Measurements from ENCODE around the gene ZXDB. TPM values are rescaled to one million over a fixed set of nuclear protein-coding genes. Genes with fewer than 3 reads are reported as not detected.
"Not testable (repeated sequence)": the region's sequence is repeated elsewhere in the genome, so short reads cannot be mapped to it uniquely, and the experiment has no call there.

Gene ZXDB
- 5.7 TPM for total RNA-seq
- long read RNA-seq, full-length matches to known transcripts: 12 of 13 reads
- long read RNA-seq, partial matches to known transcripts: 0 of 13 reads
- long read RNA-seq, other reads (novel, unspliced or antisense): 1 of 13 reads

DNA sequence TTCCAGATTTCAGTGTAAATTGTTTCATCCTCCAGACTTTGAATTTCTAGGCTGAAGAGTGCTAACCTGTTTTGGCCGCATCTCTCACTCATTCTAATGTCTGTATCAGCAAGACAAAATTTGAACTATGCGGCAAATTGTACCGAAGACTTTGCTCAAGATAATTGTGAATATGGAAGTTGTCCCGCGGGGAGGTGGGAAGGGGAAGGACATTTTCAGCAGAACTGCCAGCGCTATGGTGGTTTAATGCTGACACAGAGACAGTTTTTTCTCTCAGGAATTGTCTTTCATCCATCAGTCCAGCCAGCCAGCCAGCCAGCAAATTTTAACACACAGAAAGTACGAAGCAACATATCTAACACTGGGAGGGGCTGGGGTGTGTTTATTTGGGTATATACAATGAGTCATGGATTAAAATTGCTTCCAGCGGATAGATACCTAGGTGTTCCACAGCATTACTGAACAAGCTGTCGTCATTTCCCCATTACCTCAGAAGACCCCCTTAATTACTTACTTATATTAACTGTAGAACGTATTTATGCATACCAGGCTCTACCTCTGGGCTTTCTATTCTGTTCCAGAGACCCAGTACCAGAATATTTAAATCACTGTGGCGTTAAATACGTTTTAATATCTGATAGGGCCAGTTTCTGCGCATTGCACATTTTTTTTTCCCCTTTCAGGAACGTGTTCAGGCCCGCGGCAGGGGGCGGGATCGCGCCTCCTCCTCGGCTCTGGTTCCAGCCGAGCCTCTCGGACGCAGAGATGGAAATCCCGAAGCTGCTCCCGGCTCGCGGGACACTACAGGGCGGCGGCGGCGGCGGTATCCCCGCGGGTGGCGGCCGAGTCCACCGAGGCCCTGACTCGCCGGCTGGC, at the start of gene ZXDB:
TSS of gene ZXDB (plus strand) at position 728 of the 876 bp plus-strand sequence. CDS start at position 766, 38 bp downstream.
- peak within 1 kb of the TSS; percentile 93 for H3K27ac ChIP-seq (replicated peaks)
- not testable (repeated sequence) for H3K27me3 ChIP-seq (ENCODE audit: low read depth); DNase-seq; H3K9me3 ChIP-seq (replicated peaks); H3K36me3 ChIP-seq
- peaks cover 34% of the 10 kb centered on the region for H3K4me1 ChIP-seq
- intact Hi-C loops (cut with micrococcal nuclease): loop anchor here (10.0 kb wide), 1 partner anchor 313 kb away; no protein-coding TSS in a partner anchor
- H3K4me3 ChIP-seq: peak within 1 kb of the TSS; percentile 72

DNA sequence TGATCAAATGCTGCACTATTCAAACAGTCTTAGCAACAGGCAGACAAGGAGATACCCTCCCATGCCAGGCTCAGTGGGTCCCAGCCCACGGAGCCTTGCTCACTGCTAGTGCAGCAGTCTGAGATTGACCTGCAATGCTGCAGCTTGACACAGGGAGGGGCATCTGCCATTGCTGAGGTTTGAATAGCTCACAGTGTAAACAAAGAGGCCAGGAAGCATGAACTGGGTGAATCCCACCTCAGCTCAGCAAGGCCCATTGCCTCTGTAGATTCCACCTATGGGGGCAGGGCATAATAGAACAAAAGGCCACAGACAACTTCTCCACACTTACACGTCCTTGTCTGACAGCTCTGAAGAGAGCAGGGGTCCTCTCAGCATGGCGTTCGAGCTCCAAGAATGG, 26.6 kb upstream of the ZXDB start:
- no peak overlapping the region for H3K27ac ChIP-seq (replicated peaks)
- TF ChIP-seq, protein P1, sequence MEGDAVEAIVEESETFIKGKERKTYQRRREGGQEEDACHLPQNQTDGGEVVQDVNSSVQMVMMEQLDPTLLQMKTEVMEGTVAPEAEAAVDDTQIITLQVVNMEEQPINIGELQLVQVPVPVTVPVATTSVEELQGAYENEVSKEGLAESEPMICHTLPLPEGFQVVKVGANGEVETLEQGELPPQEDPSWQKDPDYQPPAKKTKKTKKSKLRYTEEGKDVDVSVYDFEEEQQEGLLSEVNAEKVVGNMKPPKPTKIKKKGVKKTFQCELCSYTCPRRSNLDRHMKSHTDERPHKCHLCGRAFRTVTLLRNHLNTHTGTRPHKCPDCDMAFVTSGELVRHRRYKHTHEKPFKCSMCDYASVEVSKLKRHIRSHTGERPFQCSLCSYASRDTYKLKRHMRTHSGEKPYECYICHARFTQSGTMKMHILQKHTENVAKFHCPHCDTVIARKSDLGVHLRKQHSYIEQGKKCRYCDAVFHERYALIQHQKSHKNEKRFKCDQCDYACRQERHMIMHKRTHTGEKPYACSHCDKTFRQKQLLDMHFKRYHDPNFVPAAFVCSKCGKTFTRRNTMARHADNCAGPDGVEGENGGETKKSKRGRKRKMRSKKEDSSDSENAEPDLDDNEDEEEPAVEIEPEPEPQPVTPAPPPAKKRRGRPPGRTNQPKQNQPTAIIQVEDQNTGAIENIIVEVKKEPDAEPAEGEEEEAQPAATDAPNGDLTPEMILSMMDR (IDR thresholded peaks at IDR 0.05; ENCODE audit: borderline replicate concordance): no peak
- intact Hi-C loops (cut with micrococcal nuclease): no loop called here
- no peak overlapping the region for H3K4me3 ChIP-seq
- H3K36me3 ChIP-seq: no peaks in the 10 kb centered on the region
- no peaks in the 10 kb centered on the region for H3K4me1 ChIP-seq
- H3K27me3 ChIP-seq (ENCODE audit: low read depth): no peaks in the 10 kb centered on the region
- DNase-seq: no peak
- no peaks in the 10 kb centered on the region for H3K9me3 ChIP-seq (replicated peaks)

DNA sequence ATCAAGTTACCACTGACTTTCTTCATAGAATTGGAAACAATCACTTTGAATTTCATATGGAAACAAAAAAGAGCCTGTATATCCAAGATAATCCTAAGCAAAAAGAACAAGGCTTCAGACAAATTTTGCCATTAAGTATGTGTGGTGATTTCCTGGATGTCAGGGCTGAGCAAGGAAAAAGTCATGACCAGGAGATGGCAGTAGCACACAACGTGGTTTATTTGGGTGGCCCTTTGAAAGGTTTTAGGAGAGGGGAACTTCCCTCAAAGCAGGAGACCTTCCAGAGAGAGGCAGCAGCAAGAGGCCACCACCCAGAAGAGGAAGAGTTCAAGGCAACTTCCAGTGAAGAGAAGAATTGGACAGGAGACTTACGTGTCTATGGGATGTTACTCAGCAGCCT, 18.1 kb upstream of the ZXDB start:
- H3K27ac ChIP-seq (replicated peaks): no peak overlapping the region
- no peak for DNase-seq
- intact Hi-C loops (cut with micrococcal nuclease): no loop called here
- no peaks in the 10 kb centered on the region for H3K36me3 ChIP-seq
- no peaks in the 10 kb centered on the region for H3K9me3 ChIP-seq (replicated peaks)
- H3K27me3 ChIP-seq (ENCODE audit: low read depth): no peaks in the 10 kb centered on the region
- no peak overlapping the region for H3K4me3 ChIP-seq
- H3K4me1 ChIP-seq: no peaks in the 10 kb centered on the region
- TF ChIP-seq, protein P1 (IDR thresholded peaks at IDR 0.05; ENCODE audit: borderline replicate concordance): peak; percentile 52

DNA sequence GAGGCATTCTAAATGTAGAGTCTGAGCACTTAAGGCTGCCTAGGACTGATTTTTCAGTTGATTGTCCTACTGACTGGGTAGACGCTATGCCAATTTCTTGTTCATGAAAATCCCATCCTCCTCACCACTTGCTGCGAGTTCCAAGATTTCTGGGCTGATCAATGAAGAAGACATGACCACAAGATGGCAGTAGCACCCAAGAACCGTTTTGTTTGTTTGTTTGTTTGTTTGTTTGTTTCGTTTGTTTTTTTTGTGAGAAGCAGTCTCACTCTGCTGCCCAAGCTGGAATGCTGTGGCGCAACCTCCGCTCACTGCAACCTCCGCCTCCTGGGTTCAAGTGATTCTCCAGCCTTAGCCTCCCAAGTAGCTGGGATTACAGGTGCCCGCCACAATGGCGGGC, 8.9 kb upstream of the ZXDB start:
- intact Hi-C loops (cut with micrococcal nuclease); H3K36me3 ChIP-seq; H3K4me3 ChIP-seq; H3K27ac ChIP-seq (replicated peaks); H3K27me3 ChIP-seq (ENCODE audit: low read depth); H3K9me3 ChIP-seq (replicated peaks); DNase-seq; H3K4me1 ChIP-seq: not testable (repeated sequence)
- TF ChIP-seq, protein P1 (IDR thresholded peaks at IDR 0.05; ENCODE audit: borderline replicate concordance): peak; percentile 42

DNA sequence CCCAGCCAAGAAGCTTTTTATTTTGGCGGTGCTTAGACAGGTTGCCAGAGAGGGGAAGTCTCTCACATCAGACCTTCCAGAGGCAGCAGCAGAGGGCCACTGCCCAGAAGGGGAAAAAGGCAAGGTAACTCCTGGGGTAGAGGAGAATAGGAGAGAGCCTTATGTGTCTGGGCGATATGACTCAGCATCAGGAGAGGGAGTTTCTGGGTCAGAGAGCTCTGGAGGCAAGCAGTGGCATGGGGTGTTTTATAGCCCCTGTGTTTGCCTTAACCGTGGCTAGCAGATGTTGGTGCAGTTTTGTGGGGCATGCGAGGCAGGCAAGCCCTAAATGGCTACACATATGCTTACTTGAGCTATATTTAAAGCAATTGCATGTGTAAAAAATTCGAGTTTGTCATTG, 8.3 kb upstream of the ZXDB start:
- no peak for DNase-seq
- intact Hi-C loops (cut with micrococcal nuclease): no loop called here
- no peak overlapping the region for H3K4me3 ChIP-seq
- H3K27me3 ChIP-seq (ENCODE audit: low read depth): no peaks in the 10 kb centered on the region
- H3K4me1 ChIP-seq: no peaks in the 10 kb centered on the region
- no peaks in the 10 kb centered on the region for H3K36me3 ChIP-seq
- TF ChIP-seq, protein P1 (IDR thresholded peaks at IDR 0.05; ENCODE audit: borderline replicate concordance): no peak
- H3K27ac ChIP-seq (replicated peaks): no peak overlapping the region
- no peaks in the 10 kb centered on the region for H3K9me3 ChIP-seq (replicated peaks)

DNA sequence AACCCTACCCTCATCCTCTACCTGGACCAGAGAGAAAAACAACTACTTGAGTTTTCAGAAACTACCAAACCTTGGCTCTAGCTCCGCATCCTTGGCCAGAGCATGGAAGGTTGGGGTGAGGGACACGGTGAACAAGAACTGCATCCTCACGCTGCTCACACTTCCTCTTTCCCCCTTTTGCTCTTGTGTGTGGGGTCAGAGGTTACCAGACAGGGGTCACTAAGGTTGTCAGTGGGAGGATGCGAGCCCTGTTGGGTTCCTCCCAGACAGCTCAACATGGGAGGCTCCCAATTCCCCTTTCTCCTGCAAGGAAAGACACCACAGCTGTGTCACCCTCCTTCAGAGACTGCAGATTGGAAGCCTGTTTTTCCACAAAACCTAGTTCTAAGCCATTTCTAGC, 5.5 kb upstream of the ZXDB start:
- no peaks in the 10 kb centered on the region for H3K36me3 ChIP-seq
- H3K9me3 ChIP-seq (replicated peaks): no peaks in the 10 kb centered on the region
- TF ChIP-seq, protein P1 (IDR thresholded peaks at IDR 0.05; ENCODE audit: borderline replicate concordance): no peak
- DNase-seq: no peak
- no peaks in the 10 kb centered on the region for H3K27me3 ChIP-seq (ENCODE audit: low read depth)
- no peak overlapping the region for H3K27ac ChIP-seq (replicated peaks)
- H3K4me1 ChIP-seq: peaks cover 9% of the 10 kb centered on the region
- intact Hi-C loops (cut with micrococcal nuclease): no loop called here
- H3K4me3 ChIP-seq: no peak overlapping the region
